Testis (tissue), 2 donors: ENCODE data around the gene TCERG1L.

Experiments used
- POLR2A ChIP-seq: fragments of 450-650 bp; IDR thresholded peaks from one replicate; pipeline ENCODE4 v1.6.1; 2017; ENCODE audit warnings: antibody characterized with exemption, mild to moderate bottlenecking, moderate library complexity
- TF ChIP-seq, protein P1 (sequence below), 3 experiments: fragments of 450-650 bp in 2 of 3; fragments of 200-600 bp in 1 of 3; sonication (generic) in 1 of 3; IDR thresholded peaks; one replicate each; pipeline ENCODE4 v1.5.1; 2016 to 2019; ENCODE audit warnings: antibody characterized with exemption in 3 of 3, mild to moderate bottlenecking in 2 of 3, moderate library complexity in 1 of 3

DNA sequence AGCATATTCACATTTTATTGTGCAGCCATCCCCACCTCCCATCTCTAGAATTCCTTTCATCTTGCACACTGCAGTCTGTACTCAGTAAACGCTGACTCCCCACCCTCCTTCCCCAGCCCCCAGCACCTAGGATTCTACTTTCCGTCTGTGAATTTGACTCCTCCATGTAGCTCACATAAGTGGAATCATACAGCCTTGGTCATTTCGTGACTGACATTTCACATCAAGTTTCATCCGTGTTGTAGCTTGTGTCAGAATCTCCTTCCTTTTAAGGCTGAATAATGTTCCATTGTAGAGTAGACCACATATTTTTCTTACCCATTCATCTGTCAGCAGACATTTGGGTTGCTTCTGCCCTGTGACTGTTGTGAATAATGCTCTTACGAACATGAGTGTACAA is 26.2 kb upstream of the TCERG1L start:
- TF ChIP-seq, protein P1, sequence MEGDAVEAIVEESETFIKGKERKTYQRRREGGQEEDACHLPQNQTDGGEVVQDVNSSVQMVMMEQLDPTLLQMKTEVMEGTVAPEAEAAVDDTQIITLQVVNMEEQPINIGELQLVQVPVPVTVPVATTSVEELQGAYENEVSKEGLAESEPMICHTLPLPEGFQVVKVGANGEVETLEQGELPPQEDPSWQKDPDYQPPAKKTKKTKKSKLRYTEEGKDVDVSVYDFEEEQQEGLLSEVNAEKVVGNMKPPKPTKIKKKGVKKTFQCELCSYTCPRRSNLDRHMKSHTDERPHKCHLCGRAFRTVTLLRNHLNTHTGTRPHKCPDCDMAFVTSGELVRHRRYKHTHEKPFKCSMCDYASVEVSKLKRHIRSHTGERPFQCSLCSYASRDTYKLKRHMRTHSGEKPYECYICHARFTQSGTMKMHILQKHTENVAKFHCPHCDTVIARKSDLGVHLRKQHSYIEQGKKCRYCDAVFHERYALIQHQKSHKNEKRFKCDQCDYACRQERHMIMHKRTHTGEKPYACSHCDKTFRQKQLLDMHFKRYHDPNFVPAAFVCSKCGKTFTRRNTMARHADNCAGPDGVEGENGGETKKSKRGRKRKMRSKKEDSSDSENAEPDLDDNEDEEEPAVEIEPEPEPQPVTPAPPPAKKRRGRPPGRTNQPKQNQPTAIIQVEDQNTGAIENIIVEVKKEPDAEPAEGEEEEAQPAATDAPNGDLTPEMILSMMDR (IDR thresholded peaks at IDR 0.05), result no peak
- no peak for TF ChIP-seq POLR2A
